ENCODE results near the gene CD276.

The CD276 gene

GRCh38 chr15:73750438-73750837 is 66.3 kb downstream of the CD276 start:
- no peak for DNase-seq

DNA sequence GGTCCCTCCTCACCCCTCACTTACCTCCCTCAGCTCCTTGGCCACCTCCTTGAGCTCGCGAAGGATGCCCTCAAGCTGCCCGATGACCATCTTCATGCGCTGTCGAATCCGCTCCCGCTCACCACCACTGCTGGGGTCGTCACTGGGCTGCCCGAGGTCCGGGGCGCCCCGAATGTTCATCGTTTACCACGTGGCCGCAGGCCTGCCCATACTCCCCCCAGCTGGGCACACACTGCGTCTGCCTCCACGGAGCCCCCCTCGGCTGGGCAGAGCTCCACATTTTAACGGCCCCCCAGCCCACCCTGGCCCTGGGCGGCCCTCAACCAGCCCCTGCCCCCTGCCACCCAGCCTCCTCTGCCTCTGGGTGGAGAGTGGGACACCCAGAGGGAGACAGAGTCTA is 66.8 kb downstream of the CD276 start:
- DNase-seq: no peak

- DNase-seq: no peak
Measured at GRCh38 chr15:73751511-73751898, 67.3 kb downstream of the CD276 start.

- DNase-seq: no peak
Measured at GRCh38 chr15:73751899-73752805, 68.0 kb downstream of the CD276 start.

DNA sequence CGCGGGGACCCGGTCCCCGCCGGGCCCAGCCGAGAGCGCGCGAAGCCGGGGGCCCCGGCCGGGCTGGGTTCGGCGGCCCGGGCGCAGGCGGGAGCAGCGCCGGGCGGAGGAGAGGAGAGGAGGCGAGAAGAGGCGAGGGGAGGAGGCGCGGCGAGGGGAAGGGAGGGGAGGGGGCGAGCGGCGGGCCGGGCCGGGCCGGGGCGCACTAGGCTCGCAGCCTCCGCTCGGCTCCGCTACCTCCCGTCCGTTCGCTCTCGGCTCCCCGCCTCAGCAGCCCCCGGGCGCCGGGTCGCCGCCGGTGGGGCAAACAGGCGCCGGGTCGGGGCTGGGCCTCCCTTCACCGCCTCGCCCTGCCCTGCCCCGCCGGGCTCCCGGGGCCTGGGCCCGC is 68.6 kb downstream of the CD276 start:
- no peak for DNase-seq

DNA sequence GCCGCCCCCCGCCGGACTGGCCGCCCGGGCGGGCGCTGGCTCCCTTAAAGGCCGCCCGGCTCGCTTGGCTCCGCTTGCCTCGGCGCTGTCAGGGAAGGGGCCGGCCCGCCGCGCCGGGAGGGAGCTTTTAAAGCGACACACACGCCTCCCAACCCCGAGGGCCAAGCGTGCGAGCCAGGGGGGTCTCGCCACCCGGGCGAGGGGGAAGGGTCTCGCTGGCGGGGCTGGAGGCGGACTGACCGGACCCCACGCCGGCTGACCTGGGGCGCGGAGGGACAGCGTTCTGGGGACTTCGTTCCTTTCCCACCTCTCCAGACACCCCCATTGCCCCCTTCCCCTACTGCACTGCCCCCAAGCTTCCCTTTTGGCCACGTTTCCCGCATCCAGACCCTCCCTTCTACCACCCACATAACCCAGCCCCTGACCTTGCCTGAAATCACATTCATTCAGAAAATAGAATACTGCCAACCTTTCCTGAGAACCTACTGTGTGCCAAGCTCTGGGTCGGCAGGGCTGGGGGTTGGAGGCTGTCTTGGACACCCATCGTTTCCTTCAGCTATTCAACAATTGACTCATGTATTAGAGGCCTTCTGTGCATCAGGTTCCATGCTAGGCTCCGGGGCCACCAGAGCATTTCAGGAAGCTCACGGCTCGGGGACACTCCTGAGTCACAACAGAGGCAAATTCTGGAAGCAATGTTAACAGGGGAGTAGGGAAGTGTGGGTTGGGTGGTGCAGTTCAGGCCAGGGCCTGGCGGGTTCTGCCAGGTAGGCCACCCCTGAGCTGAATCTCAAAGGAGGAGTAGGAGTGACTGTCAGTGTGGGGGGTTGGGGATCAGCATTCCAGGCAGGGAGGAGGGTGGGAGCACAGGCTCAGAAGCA is 69.3 kb downstream of the CD276 start, which contains the start of gene INSYN1:
Gene INSYN1, minus strand, starts transcription at position 102 of the 881 bp plus-strand sequence. CDS start 2,221 bp downstream, outside the sequence.
- DNase-seq: no peak

- no peak for DNase-seq
Measured at GRCh38 chr15:73754461-73754860, 70.3 kb downstream of the CD276 start.

DNA sequence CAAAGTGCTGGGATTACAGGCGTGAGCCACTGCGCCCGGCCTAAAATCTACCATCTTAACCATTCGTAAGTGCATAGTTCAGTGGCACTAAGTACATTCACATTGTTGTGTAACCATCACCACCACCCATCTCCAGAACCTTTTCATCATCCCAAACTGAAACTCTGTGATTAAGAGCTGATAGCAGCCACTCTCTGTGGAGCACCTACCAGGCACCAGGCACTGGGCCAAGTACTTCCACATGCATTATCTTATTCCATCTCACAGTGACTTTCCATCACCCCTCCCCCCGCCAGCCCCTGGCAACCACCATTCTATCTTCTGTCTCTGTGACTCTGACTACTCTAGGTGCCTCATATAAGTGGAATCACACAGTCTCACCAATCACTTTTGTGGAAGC is 71.3 kb downstream of the CD276 start:
- DNase-seq: no peak

- DNase-seq: no peak
Measured at GRCh38 chr15:73755946-73756345, 71.8 kb downstream of the CD276 start.

GRCh38 chr15:73756390-73756789 is 72.2 kb downstream of the CD276 start:
- DNase-seq: no peak

- no peak for DNase-seq
Measured at GRCh38 chr15:73756947-73757513, 72.8 kb downstream of the CD276 start.

- no peak for DNase-seq
Measured at GRCh38 chr15:73757571-73757970, 73.4 kb downstream of the CD276 start.

DNA sequence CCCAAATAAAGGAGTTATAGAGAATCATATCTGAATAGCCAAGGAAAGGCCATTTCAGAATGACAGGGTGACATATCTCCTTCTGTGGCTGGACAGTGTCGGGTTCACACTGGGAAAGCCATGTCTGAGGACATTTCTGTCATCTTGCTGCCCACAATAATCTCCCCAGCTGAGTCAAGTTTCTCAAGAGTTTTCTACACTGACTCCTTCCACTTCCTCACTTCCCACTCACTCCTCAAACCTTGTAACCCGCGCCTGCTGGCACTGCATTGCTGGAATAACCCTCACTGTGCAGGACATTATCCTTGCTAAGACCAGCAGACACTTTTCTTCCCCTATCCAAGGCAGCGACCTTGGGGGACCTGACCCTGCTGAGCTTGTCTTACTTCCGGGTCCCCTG is 74.3 kb downstream of the CD276 start:
- DNase-seq: no peak

DNA sequence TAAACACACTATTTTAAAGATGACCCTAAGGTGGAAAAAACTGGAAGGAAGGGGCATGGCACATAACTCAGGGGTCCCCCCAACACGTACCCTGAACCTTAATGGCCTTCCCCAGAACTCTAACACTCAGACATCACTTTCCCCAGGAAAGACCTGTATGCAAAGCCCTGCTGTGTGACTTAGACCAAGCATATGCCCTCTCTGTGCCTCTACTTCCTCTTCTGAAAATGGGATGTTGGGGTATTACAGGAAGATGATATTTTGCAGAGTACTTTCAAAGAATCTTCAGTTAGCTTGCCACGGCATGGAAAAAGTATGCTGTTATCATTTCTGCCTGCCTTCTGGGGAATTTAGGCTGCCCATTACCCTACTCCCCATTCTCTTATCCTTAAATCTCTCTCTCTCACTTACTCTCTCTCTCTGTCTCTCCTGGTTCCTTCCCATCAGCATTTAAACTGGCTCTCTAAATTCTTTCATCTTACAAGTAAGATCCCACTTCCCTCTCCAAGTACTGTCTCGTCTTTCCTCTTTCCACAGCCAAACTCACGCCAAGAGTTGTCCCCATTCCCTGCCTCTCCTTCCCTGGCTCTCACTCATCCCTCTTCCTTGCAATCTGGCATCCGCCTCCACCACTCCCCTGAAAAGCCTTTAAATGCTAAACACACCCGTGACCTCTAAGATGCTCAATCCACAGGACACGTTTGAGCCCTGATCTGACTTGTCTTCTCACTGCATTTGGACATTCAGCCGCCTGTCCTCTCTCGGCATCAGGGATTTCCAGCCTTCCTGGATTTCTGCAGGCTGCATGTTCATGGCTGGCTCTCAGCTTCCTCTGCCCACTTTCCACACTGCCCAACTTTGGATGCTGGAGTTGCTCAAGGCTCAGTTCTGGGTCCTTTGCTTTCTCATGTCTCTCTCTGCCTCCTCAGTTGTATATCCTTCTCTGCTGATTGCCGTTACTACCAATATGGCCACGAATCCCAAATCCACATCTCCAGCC is 76.4 kb downstream of the CD276 start:
- no peak for DNase-seq

- DNase-seq: no peak
Measured at GRCh38 chr15:73763931-73764330, 79.7 kb downstream of the CD276 start.

All from stimulated activated CD4-positive, alpha-beta T cell treated with anti-CD3 and anti-CD28 coated beads, Interleukin-4, amount 100 ng/mL, for 24 hours (primary cell).